BLaER1 (cell line): ENCODE results near the gene NFX1.
"Not testable (repeated sequence)": the region's sequence is repeated elsewhere in the genome, so short reads cannot be mapped to it uniquely, and the experiment has no call there.

Experiments used
- H3K27ac ChIP-seq: shearing (Covaris generic); formaldehyde crosslinking; 2 replicates; pipeline ENCODE4 v1.8.1; 2022
- H3K27me3 ChIP-seq: shearing (Covaris generic); formaldehyde crosslinking; 2 replicates; pipeline ENCODE4 v1.8.1; 2022
- H3K36me3 ChIP-seq: shearing (Covaris generic); formaldehyde crosslinking; 2 replicates; pipeline ENCODE4 v1.8.1; 2022
- H3K4me1 ChIP-seq: shearing (Covaris generic); formaldehyde crosslinking; 2 replicates; pipeline ENCODE4 v1.8.1; 2022
- H3K4me2 ChIP-seq: shearing (Covaris generic); formaldehyde crosslinking; 2 replicates; pipeline ENCODE4 v1.8.1; 2022
- H3K4me3 ChIP-seq: shearing (Covaris generic); formaldehyde crosslinking; 2 replicates; pipeline ENCODE4 v1.8.1; 2022
- H3K9ac ChIP-seq: shearing (Covaris generic); formaldehyde crosslinking; 2 replicates; pipeline ENCODE4 v1.8.1; 2022
- H3K9me3 ChIP-seq: shearing (Covaris generic); formaldehyde crosslinking; 2 replicates; pipeline ENCODE4 v1.8.1; 2022
- H4K20me1 ChIP-seq: shearing (Covaris generic); formaldehyde crosslinking; 2 replicates; pipeline ENCODE4 v1.8.1; 2022
- Cebpa-rat ChIP-seq: shearing (Covaris generic); IDR thresholded peaks from 2 replicates; pipeline ENCODE4 v1.8.1; 2022

NFX1 gene

DNA sequence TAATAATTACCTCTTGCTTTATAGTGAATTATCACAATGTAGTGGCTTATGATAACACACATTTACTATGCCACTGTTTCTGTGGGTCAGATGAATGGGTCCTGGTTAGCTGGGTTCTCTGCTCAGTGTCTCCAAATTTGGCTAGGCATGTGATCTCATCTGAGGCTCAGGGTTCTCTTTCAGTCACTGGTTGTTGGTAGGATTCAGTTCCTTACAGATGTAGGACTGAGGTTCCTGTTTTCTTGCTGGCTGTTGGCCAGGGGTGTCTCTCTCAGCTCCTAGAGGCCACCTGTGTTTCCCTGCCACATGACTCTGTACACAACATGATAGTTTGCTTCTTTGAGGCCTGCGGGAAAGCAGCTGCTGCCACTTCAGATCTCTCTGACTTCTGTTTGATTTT is 7.1 kb downstream of the NFX1 start:
- H3K9ac ChIP-seq: peak overlapping the region; percentile 75

DNA sequence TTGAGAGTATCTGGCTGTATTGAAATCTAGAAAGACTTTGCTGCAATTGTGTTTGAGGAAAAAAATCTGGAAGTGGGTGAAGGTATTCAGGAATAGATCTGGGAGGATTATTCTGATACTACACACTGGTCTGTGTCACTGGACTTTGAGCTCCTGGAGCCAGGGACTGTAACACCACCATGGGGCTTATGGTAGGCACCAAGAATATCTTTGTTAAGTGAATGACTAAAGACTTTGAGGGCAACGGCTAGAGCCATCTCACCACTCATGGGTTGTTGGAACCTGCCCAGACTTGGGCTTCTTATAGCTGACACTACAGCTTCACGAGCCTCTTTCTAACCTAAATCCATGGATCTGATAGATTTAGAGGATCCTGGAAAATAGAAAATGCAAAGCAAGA is 10.2 kb downstream of the NFX1 start:
- Histone ChIP-seq H3K4me1 (peaks cover 49% of the 10 kb centered on the region), H3K9ac (no peak overlapping the region), H4K20me1 (peaks cover 52% of the 10 kb centered on the region), H3K27me3 (no peaks in the 10 kb centered on the region), H3K36me3 (peaks cover 91% of the 10 kb centered on the region), H3K27ac (no peak overlapping the region), H3K4me2 (no peak overlapping the region), H3K9me3 (no peaks in the 10 kb centered on the region), H3K4me3 (no peak overlapping the region)
- no peak for TF ChIP-seq Cebpa-rat

More for the DNA sequence above, 7.1 kb downstream of the NFX1 start:
- H3K27me3 ChIP-seq: no peaks in the 10 kb centered on the region
- peaks cover 79% of the 10 kb centered on the region for H3K4me1 ChIP-seq
- H3K4me2 ChIP-seq: peak overlapping the region; percentile 95
- peak overlapping the region; percentile 64 for H3K4me3 ChIP-seq
- peaks cover 78% of the 10 kb centered on the region for H3K36me3 ChIP-seq
- H3K27ac ChIP-seq: peak overlapping the region; percentile 84
- H4K20me1 ChIP-seq: peaks cover 35% of the 10 kb centered on the region
- no peaks in the 10 kb centered on the region for H3K9me3 ChIP-seq
- TF ChIP-seq Cebpa-rat: no peak

DNA sequence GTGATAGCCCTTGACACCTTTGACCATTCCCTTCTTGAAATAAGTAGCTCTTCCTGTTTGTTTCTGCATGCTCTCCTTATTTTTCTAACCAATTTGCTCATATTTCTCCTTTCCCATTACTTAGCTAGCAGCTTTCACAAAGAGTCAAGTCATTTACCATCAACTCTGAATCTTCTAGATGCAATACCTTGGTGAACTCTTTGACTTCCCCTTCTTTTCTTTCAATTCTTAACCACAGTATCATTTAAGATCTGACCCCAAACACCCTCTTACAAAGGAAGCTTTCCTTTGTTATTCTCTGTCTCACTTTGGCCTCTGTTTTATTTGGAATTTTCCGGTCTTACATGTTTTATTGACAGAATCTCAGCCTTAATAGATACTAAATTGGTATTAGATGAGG is 14.0 kb downstream of the NFX1 start:
- no peak overlapping the region for H3K27ac ChIP-seq
- H3K9me3 ChIP-seq: no peaks in the 10 kb centered on the region
- no peak overlapping the region for H3K4me3 ChIP-seq
- H3K27me3 ChIP-seq: no peaks in the 10 kb centered on the region
- TF ChIP-seq Cebpa-rat: no peak
- no peak overlapping the region for H3K4me2 ChIP-seq
- peaks cover 47% of the 10 kb centered on the region for H4K20me1 ChIP-seq
- peaks cover 100% of the 10 kb centered on the region for H3K36me3 ChIP-seq
- H3K4me1 ChIP-seq: peaks cover 11% of the 10 kb centered on the region
- H3K9ac ChIP-seq: no peak overlapping the region

DNA sequence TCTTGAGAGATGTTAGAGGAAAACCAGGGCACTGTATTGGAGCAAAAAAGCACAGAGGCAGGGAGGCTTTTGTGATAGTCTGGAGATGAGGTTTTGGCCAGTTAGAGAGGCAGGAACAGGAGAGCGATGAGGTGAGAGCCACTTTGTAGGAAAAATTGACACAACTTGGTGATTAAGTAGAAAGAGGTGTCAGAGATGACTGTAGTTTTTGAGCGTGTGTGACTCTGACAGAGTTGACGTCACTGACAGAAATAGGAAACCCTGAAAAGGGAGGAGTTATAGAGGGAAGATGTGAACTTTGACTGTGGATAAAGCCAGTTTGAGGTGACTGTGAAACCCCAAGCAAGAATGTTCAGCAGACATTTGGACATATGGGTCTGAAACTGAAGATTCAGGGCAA is 15.7 kb downstream of the NFX1 start:
- Histone ChIP-seq H4K20me1 (peaks cover 46% of the 10 kb centered on the region), H3K4me3 (no peak overlapping the region), H3K9ac (no peak overlapping the region), H3K9me3 (no peaks in the 10 kb centered on the region), H3K4me2 (no peak overlapping the region), H3K36me3 (peaks cover 100% of the 10 kb centered on the region), H3K27ac (no peak overlapping the region), H3K27me3 (no peaks in the 10 kb centered on the region), H3K4me1 (no peaks in the 10 kb centered on the region)
- TF ChIP-seq Cebpa-rat: no peak

DNA sequence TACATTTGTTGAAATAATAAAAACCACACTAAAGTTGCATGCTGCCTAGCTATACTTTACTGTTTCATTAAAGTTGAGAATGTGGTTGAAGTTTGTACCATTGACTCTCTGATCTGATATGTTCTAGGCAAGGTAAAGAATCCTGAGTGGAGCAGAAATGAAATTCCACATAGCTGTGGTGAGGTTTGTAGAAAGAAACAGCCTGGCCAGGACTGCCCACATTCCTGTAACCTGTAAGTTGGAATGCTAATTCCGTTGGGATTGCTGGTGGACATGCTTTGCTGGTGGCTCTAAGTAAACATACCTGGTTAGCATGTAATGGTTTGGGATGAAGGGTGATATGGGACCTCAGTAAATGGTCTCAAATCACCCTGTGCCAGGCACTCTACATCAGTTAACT is 16.8 kb downstream of the NFX1 start:
- Histone ChIP-seq H3K9ac (no peak overlapping the region), H3K4me3 (no peak overlapping the region), H3K27me3 (no peaks in the 10 kb centered on the region), H4K20me1 (peaks cover 43% of the 10 kb centered on the region), H3K36me3 (peaks cover 100% of the 10 kb centered on the region), H3K4me2 (no peak overlapping the region), H3K9me3 (no peaks in the 10 kb centered on the region), H3K27ac (no peak overlapping the region), H3K4me1 (no peaks in the 10 kb centered on the region)
- TF ChIP-seq Cebpa-rat: no peak

DNA sequence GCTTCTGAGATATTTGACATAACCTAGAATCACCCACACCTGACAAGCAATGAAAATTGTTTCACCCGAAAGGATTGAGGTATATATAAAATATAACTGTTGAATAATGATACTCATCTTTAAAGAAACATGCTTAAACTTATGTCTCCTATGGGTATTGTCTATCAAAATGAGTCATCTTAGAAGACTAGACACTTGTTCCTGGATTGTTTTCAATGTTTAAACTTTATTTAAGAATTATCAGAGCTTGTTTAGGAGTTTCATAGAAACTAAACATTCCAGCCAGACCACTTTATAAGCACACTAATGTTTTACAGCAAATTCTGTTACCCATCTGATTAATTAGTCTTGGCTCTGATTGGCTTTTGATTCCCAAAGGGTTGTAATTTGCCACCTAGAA is 19.6 kb downstream of the NFX1 start:
- peaks cover 100% of the 10 kb centered on the region for H3K36me3 ChIP-seq
- no peak overlapping the region for H3K4me2 ChIP-seq
- no peaks in the 10 kb centered on the region for H3K27me3 ChIP-seq
- H4K20me1 ChIP-seq: peaks cover 31% of the 10 kb centered on the region
- H3K9ac ChIP-seq: no peak overlapping the region
- H3K9me3 ChIP-seq: no peaks in the 10 kb centered on the region
- no peak for TF ChIP-seq Cebpa-rat
- no peaks in the 10 kb centered on the region for H3K4me1 ChIP-seq
- H3K27ac ChIP-seq: no peak overlapping the region
- H3K4me3 ChIP-seq: no peak overlapping the region

DNA sequence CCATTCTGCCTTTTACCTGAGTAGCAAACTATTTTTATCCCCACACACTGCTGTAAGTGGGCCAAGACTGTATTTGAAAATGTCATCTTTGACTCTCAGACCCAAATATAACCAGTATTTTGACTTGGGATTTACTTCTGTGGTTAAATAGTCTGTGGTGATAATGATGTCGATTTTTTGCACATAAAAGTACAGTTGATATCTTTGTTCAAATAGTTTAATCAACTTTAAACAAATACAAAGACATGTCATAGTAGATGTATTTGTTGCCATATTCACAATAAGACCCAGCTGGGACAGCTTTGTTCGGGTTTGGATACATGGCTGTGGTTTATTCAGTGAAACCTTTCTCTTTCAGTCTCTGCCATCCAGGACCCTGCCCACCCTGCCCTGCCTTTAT is 20.4 kb downstream of the NFX1 start:
- Histone ChIP-seq H3K36me3 (peaks cover 100% of the 10 kb centered on the region), H3K4me2 (no peak overlapping the region)

DNA sequence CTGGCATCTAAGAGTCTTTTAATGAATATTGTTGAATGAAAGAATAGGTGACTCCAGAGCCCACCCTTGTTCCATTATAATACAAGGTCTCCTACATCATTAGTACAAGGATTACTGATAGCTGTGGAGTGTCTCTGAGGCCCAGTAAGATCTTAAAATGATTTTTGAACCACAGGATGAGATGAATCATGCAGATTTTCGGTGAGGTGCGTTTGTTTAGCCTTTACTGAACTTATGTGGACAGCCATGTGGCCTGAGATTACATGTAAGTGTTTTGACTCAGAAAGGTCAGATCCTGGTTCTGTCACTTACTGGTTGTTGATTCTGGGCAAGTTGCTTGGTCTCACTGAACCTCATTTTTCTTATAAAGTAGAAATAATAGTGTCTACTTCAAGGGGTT is 21.6 kb downstream of the NFX1 start:
- peaks cover 22% of the 10 kb centered on the region for H4K20me1 ChIP-seq
- peaks cover 100% of the 10 kb centered on the region for H3K36me3 ChIP-seq
- H3K4me2 ChIP-seq: no peak overlapping the region
- no peak for TF ChIP-seq Cebpa-rat
- no peaks in the 10 kb centered on the region for H3K9me3 ChIP-seq
- H3K4me1 ChIP-seq: no peaks in the 10 kb centered on the region
- no peaks in the 10 kb centered on the region for H3K27me3 ChIP-seq
- no peak overlapping the region for H3K9ac ChIP-seq
- H3K27ac ChIP-seq: no peak overlapping the region
- no peak overlapping the region for H3K4me3 ChIP-seq

More for the DNA sequence above, 20.4 kb downstream of the NFX1 start:
- H3K9me3 ChIP-seq: no peaks in the 10 kb centered on the region
- TF ChIP-seq Cebpa-rat: no peak
- no peaks in the 10 kb centered on the region for H3K4me1 ChIP-seq
- H4K20me1 ChIP-seq: peaks cover 24% of the 10 kb centered on the region
- no peak overlapping the region for H3K9ac ChIP-seq
- no peak overlapping the region for H3K4me3 ChIP-seq
- no peak overlapping the region for H3K27ac ChIP-seq
- H3K27me3 ChIP-seq: no peaks in the 10 kb centered on the region

DNA sequence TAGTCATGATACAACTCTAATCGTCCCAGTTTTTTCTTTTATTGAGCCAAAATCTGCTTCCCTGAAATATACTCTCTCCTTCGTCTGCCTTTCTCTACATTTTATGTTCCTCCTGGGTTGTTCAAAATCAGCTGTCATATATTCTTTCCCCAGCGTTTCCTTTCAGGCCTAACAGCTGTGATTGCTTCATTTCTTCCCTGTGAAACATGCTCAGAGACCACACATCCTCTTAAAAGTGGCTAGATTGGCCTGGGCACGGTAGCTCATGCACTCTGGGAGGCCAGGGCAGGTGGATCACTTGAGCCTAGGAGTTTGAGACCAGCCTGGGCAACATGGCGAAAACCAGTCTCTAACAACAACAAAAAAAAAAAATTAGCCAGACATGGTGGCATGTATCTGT is 25.1 kb downstream of the NFX1 start:
- no peak for TF ChIP-seq Cebpa-rat
- Histone ChIP-seq H3K36me3 (peaks cover 99% of the 10 kb centered on the region), H3K9me3 (no peaks in the 10 kb centered on the region), H3K4me2 (no peak overlapping the region), H3K4me3 (no peak overlapping the region), H3K9ac (no peak overlapping the region), H3K27ac (no peak overlapping the region), H4K20me1 (0 out of 2 replicates have a peak, but pooled peaks cover 3% of the 10 kb centered on the region), H3K27me3 (no peaks in the 10 kb centered on the region), H3K4me1 (no peaks in the 10 kb centered on the region)

DNA sequence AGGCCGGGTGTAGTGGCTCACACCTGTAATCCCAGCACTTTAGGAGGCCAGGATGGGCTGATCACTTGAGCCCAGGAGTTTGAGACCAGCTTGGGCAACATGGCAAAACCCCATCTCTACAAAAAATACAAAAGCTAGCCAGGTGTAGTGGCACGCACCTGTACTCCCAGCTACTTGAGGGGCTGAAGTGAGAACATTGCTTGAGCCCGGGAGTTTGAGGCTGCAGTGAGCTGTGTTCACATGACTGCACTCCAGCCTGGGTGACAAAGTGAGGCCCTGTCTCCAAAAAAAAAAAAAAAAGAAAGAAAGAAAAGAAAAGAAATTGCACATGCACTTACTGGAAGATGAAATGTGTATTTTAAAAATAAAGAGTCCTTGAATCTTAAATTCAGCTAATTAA is 26.8 kb downstream of the NFX1 start:
- H3K4me2 ChIP-seq, H3K27ac ChIP-seq, H4K20me1 ChIP-seq, H3K27me3 ChIP-seq, H3K9me3 ChIP-seq, H3K4me3 ChIP-seq, H3K9ac ChIP-seq, H3K4me1 ChIP-seq: not testable (repeated sequence)
- H3K36me3 ChIP-seq: peaks cover 99% of the 10 kb centered on the region

DNA sequence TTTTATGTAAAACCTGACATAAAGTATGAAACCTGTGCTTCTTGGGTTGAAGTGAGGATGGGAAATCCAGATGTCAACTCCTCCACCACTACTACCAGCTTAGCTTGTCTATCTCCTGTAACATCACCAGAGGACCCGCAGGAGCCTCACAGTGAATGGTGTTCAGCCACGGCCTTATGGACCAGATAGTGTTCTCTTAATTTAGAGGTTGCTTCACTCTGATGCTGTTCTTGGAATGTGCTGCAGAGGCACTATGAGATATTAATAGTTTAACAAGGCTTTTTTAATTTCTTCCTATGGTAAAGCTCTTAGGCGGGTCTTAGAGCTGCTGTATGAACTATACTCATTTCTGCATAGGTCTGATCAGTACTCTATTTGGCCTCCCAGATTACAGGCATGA is 27.9 kb downstream of the NFX1 start:
- Histone ChIP-seq H3K27ac (no peak overlapping the region), H3K9me3 (no peaks in the 10 kb centered on the region), H3K36me3 (peaks cover 99% of the 10 kb centered on the region), H3K4me1 (no peaks in the 10 kb centered on the region), H3K27me3 (no peaks in the 10 kb centered on the region), H3K4me2 (no peak overlapping the region), H3K4me3 (no peak overlapping the region), H3K9ac (no peak overlapping the region), H4K20me1 (no peaks in the 10 kb centered on the region)
- no peak for TF ChIP-seq Cebpa-rat
